Measurements from ENCODE around the gene SMIM38. TPM values are rescaled to one million over a fixed set of nuclear protein-coding genes. Genes with fewer than 3 reads are reported as not detected.

SMIM38 gene
- total RNA-seq, 1 donor from 2014 or later = not detected

- no peak for DNase-seq (ENCODE audit: low read depth)
- Histone ChIP-seq H3K27me3 (ENCODE audit: control insufficient read depth, insufficient read depth, low read length) (no peaks in the 10 kb centered on the region), H3K4me3 (ENCODE audit: low read depth, low read length) (no peak overlapping the region), H3K36me3 (ENCODE audit: control insufficient read depth, insufficient read depth, low read length) (no peaks in the 10 kb centered on the region)
- TF ChIP-seq CTCF (IDR thresholded peaks at IDR 0.05; ENCODE audit: insufficient read depth, low read length, poor library complexity, severe bottlenecking) = no peak
Observed at GRCh38 chr11:69152733-69153421, 2.9 kb upstream of the SMIM38 start.

- Histone ChIP-seq H3K36me3 (ENCODE audit: control insufficient read depth, insufficient read depth, low read length) (no peaks in the 10 kb centered on the region), H3K4me3 (ENCODE audit: low read depth, low read length) (no peak overlapping the region), H3K27me3 (ENCODE audit: control insufficient read depth, insufficient read depth, low read length) (no peaks in the 10 kb centered on the region)
- TF ChIP-seq CTCF (IDR thresholded peaks at IDR 0.05; ENCODE audit: insufficient read depth, low read length, poor library complexity, severe bottlenecking) = no peak
- no peak for DNase-seq (ENCODE audit: low read depth)
Observed at GRCh38 chr11:69153661-69154060, 2.1 kb upstream of the SMIM38 start.

GRCh38 chr11:69154211-69154913 lies 1.4 kb upstream of the SMIM38 start:
- no peak for DNase-seq (ENCODE audit: low read depth)
- no peak for TF ChIP-seq CTCF (IDR thresholded peaks at IDR 0.05; ENCODE audit: insufficient read depth, low read length, poor library complexity, severe bottlenecking)

GRCh38 chr11:69154938-69155301 lies 815 bp upstream of the SMIM38 start:
- Histone ChIP-seq H3K36me3 (ENCODE audit: control insufficient read depth, insufficient read depth, low read length) (no peaks in the 10 kb centered on the region), H3K4me3 (ENCODE audit: low read depth, low read length) (no peak overlapping the region), H3K27me3 (ENCODE audit: control insufficient read depth, insufficient read depth, low read length) (no peaks in the 10 kb centered on the region)
- TF ChIP-seq CTCF (IDR thresholded peaks at IDR 0.05; ENCODE audit: insufficient read depth, low read length, poor library complexity, severe bottlenecking) = no peak
- DNase-seq (ENCODE audit: low read depth) = no peak

More at GRCh38 chr11:69154211-69154913, 1.4 kb upstream of the SMIM38 start:
- Histone ChIP-seq H3K4me3 (ENCODE audit: low read depth, low read length) (no peak overlapping the region), H3K27me3 (ENCODE audit: control insufficient read depth, insufficient read depth, low read length) (no peaks in the 10 kb centered on the region), H3K36me3 (ENCODE audit: control insufficient read depth, insufficient read depth, low read length) (no peaks in the 10 kb centered on the region)

- H3K36me3 ChIP-seq (ENCODE audit: control insufficient read depth, insufficient read depth, low read length) = no peaks in the 10 kb centered on the region
- no peak for TF ChIP-seq CTCF (IDR thresholded peaks at IDR 0.05; ENCODE audit: insufficient read depth, low read length, poor library complexity, severe bottlenecking)
- no peak overlapping the region for H3K4me3 ChIP-seq (ENCODE audit: low read depth, low read length)
- DNase-seq (ENCODE audit: low read depth) = no peak
- no peaks in the 10 kb centered on the region for H3K27me3 ChIP-seq (ENCODE audit: control insufficient read depth, insufficient read depth, low read length)
Observed at GRCh38 chr11:69156235-69156639, 502 bp downstream of the SMIM38 start.
